Muscle of leg (tissue), 11 donors: ENCODE results near the gene KREMEN2. TPM values are rescaled to one million over a fixed set of nuclear protein-coding genes. Genes with fewer than 3 reads are reported as not detected.

Experiments
- DNase-seq: peaks from one replicate; pipeline ENCODE4 v3.0.0; 2013
- H3K27ac ChIP-seq: one replicate; pipeline ENCODE4 v1.5.1; 2013; ENCODE audit warnings: mild to moderate bottlenecking, low read length, control low read depth
- H3K27me3 ChIP-seq: one replicate; pipeline ENCODE4 v1.6.1; 2013; ENCODE audit warnings: low read length; ENCODE audit not compliant: control insufficient read depth, insufficient read depth
- H3K36me3 ChIP-seq: one replicate; pipeline ENCODE4 v1.6.1; 2013; ENCODE audit warnings: low read length; ENCODE audit not compliant: control insufficient read depth, insufficient read depth
- H3K4me1 ChIP-seq: one replicate; pipeline ENCODE4 v1.6.1; 2013; ENCODE audit warnings: low read length; ENCODE audit not compliant: control insufficient read depth, insufficient read depth
- H3K4me3 ChIP-seq: one replicate; pipeline ENCODE4 v1.5.1; 2013; ENCODE audit warnings: low read length, control low read depth
- H3K9me3 ChIP-seq: replicated peaks from 2 replicates; pipeline ENCODE4 v1.6.1; 2013; ENCODE audit warnings: low read depth, low read length; ENCODE audit not compliant: control insufficient read depth
- WGBS: methylation state at CpG from one replicate; pipeline ENCODE4 v1.1.5; 2013; ENCODE audit warnings: missing lambda C conversion rate; ENCODE audit not compliant: insufficient coverage; 5-methylcytosine and 5-hydroxymethylcytosine counted together
- polyA plus RNA-seq, 8 donors: library from polyadenylated mRNA; unstranded; fragments of 120-200 nt; gene quantifications; one replicate each; pipeline versions ENCODE4 v1.2.1 to v1.2.3, GENCODE V29; 2013; ENCODE audit warnings: inconsistent platforms in 1 of 8, low replicate concordance in 1 of 8; ENCODE audit not compliant: insufficient read length in 8 of 8, insufficient read depth in 1 of 8
- total RNA-seq: library from RNA; stranded (reverse); fragments of 120-200 nt; gene quantifications from one replicate; pipeline ENCODE4 v1.2.4, GENCODE V29; 2013

The KREMEN2 gene
- total and polyA plus RNA-seq, 9 donors = 3.5 to 22.0 (median 8.7) TPM

GRCh38 chr16:2952679-2953078 lies 11.4 kb upstream of the KREMEN2 start:
- H3K4me3 ChIP-seq = no peak overlapping the region
- 58% methylated on average over 11 of the region's 11 CpGs for WGBS
- H3K27me3 ChIP-seq = peaks cover 29% of the 10 kb centered on the region
- peaks cover 30% of the 10 kb centered on the region for H3K4me1 ChIP-seq
- H3K36me3 ChIP-seq = no peaks in the 10 kb centered on the region
- DNase-seq = no peak
- no peaks in the 10 kb centered on the region for H3K9me3 ChIP-seq
- no peak overlapping the region for H3K27ac ChIP-seq

- Histone ChIP-seq H3K4me3 (no peak overlapping the region), H3K4me1 (peaks cover 23% of the 10 kb centered on the region), H3K36me3 (no peaks in the 10 kb centered on the region), H3K9me3 (no peaks in the 10 kb centered on the region), H3K27ac (no peak overlapping the region), H3K27me3 (peaks cover 30% of the 10 kb centered on the region)
- no peak for DNase-seq
- WGBS = 32% methylated on average over 21 of the region's 31 CpGs
Observed at GRCh38 chr16:2953706-2954627, 10.1 kb upstream of the KREMEN2 start.

GRCh38 chr16:2954656-2955381 lies 9.3 kb upstream of the KREMEN2 start:
- H3K4me3 ChIP-seq = no peak overlapping the region
- DNase-seq = no peak
- no peak overlapping the region for H3K27ac ChIP-seq
- H3K27me3 ChIP-seq = peaks cover 35% of the 10 kb centered on the region
- 53% methylated on average over 15 of the region's 26 CpGs for WGBS
- H3K4me1 ChIP-seq = peaks cover 15% of the 10 kb centered on the region
- no peaks in the 10 kb centered on the region for H3K36me3 ChIP-seq
- H3K9me3 ChIP-seq = no peaks in the 10 kb centered on the region

- WGBS = 33% methylated on average over 6 of the region's 10 CpGs
- H3K4me3 ChIP-seq = no peak overlapping the region
- DNase-seq = no peak
- H3K9me3 ChIP-seq = no peaks in the 10 kb centered on the region
- H3K36me3 ChIP-seq = no peaks in the 10 kb centered on the region
- no peak overlapping the region for H3K27ac ChIP-seq
- peaks cover 12% of the 10 kb centered on the region for H3K4me1 ChIP-seq
- H3K27me3 ChIP-seq = peaks cover 35% of the 10 kb centered on the region
Observed at GRCh38 chr16:2955438-2955778, 8.7 kb upstream of the KREMEN2 start.

GRCh38 chr16:2955779-2956578 lies 8.1 kb upstream of the KREMEN2 start:
- Histone ChIP-seq H3K4me3 (no peak overlapping the region), H3K27ac (no peak overlapping the region), H3K27me3 (peaks cover 41% of the 10 kb centered on the region), H3K36me3 (no peaks in the 10 kb centered on the region), H3K9me3 (no peaks in the 10 kb centered on the region), H3K4me1 (peaks cover 12% of the 10 kb centered on the region)
- 43% methylated on average over 11 of the region's 21 CpGs for WGBS
- no peak for DNase-seq

- H3K27me3 ChIP-seq = peaks cover 44% of the 10 kb centered on the region
- H3K27ac ChIP-seq = no peak overlapping the region
- 63% methylated on average over 4 of the region's 11 CpGs for WGBS
- H3K4me1 ChIP-seq = peaks cover 12% of the 10 kb centered on the region
- no peaks in the 10 kb centered on the region for H3K9me3 ChIP-seq
- no peak for DNase-seq
- no peaks in the 10 kb centered on the region for H3K36me3 ChIP-seq
- H3K4me3 ChIP-seq = no peak overlapping the region
Observed at GRCh38 chr16:2956579-2956956, 7.5 kb upstream of the KREMEN2 start.

GRCh38 chr16:2959206-2959605 lies 4.9 kb upstream of the KREMEN2 start:
- WGBS = 57% methylated on average over 4 of the region's 10 CpGs
- peaks cover 63% of the 10 kb centered on the region for H3K27me3 ChIP-seq

GRCh38 chr16:2960183-2961010 lies 3.7 kb upstream of the KREMEN2 start:
- Histone ChIP-seq H3K4me3 (no peak overlapping the region), H3K27ac (no peak overlapping the region), H3K27me3 (peaks cover 68% of the 10 kb centered on the region), H3K4me1 (peaks cover 28% of the 10 kb centered on the region), H3K36me3 (no peaks in the 10 kb centered on the region), H3K9me3 (no peaks in the 10 kb centered on the region)
- 84% methylated on average over 11 of the region's 17 CpGs for WGBS
- no peak for DNase-seq

More at GRCh38 chr16:2959206-2959605, 4.9 kb upstream of the KREMEN2 start:
- no peak for DNase-seq
- Histone ChIP-seq H3K9me3 (no peaks in the 10 kb centered on the region), H3K27ac (no peak overlapping the region), H3K4me1 (peaks cover 18% of the 10 kb centered on the region), H3K4me3 (no peak overlapping the region), H3K36me3 (no peaks in the 10 kb centered on the region)

- H3K4me1 ChIP-seq = peaks cover 38% of the 10 kb centered on the region
- no peaks in the 10 kb centered on the region for H3K36me3 ChIP-seq
- no peaks in the 10 kb centered on the region for H3K9me3 ChIP-seq
- H3K4me3 ChIP-seq = no peak overlapping the region
- no peak for DNase-seq
- H3K27ac ChIP-seq = no peak overlapping the region
- 15% methylated on average over 22 of the region's 28 CpGs for WGBS
- H3K27me3 ChIP-seq = peaks cover 73% of the 10 kb centered on the region
Observed at GRCh38 chr16:2962334-2963073, 1.6 kb upstream of the KREMEN2 start.
